Esophagus mucosa (tissue), 1 donor: ENCODE results near the gene PWWP2B. TPM values are rescaled to one million over a fixed set of nuclear protein-coding genes. Genes with fewer than 3 reads are reported as not detected.

Source experiments
- ATAC-seq: fragments of 200-7000 bp; cut with Tn5 transposase; one replicate; pipeline ENCODE4 v1.9.1; 2020
- total RNA-seq: library from RNA; stranded (reverse); gene quantifications from one replicate; pipeline ENCODE4 v1.2.4, GENCODE V29; 2023
- donor health status: DM: yes; HTN: yes; CAD: no.

PWWP2B gene
- total RNA-seq, 1 donor from 2014 or later, result 14.6 TPM

DNA sequence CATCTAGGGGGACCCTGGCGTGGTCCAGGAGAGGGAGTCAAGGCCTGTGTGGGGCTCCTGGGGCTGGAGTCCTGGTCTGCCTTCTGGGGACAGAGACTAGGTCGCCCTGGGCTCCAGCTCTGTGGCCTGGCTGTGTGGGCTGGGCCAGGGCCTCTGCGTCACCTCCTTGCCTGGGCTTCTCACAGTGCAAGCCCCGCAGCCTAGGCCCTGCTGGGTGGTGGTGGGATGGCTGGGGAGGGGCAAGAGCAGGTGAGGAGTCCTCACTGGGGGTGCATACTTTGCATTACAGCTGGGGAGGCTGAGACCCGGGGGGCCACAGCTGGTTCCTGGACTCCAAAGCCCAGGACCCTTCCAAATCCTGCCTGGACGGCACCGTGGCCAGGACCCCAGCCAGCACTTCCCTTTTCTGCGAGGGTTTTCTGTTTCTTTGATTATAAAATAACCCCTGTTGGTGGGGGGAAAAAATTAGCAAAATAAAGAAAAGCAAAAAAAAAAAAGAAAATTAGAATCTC lies 23.5 kb downstream of the PWWP2B start:
- ATAC-seq, result no peak

DNA sequence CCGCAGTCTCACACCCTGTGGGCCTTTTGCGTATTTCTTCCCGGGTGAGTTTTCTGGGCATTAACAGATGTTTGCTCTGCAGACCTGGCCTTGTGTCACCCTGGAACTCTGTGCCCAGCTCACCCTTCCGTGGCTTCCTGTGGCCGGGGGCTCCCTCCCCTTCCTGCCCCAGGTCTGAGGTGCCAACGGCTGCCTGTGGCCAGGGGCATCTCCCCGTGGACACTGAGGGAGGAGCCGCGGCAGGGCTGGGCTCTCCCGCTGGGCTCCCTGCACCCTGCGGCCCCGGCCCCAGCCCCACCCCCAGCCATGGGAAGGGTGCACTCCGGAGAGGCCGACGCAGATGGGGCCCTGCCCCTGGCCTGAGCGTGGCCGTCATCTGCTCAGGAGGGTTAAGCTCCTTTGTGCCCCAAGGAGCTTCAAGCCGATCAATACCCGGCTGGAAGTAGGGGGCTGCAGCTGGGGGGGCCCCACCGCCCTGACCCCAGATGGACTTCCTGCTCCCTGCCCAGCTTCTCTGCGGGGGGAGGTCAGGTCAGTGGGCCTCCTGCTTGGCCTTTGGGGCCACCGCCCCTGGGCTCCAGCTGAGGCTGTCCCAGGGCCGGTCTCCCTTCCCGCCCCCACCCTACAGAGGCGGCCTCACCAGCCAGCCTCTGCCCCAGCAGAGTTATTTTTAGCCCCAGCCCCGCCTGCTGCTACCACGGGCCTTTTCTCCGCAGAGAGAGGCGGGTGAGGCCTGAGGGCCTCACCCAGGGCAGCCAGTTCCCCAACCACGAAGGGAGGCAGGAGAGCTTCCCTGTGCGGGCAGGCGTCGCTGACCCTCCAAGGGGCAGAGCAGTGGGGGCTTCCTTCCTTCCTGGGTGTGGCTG lies 24.2 kb downstream of the PWWP2B start:
- peak; percentile 40 for ATAC-seq

DNA sequence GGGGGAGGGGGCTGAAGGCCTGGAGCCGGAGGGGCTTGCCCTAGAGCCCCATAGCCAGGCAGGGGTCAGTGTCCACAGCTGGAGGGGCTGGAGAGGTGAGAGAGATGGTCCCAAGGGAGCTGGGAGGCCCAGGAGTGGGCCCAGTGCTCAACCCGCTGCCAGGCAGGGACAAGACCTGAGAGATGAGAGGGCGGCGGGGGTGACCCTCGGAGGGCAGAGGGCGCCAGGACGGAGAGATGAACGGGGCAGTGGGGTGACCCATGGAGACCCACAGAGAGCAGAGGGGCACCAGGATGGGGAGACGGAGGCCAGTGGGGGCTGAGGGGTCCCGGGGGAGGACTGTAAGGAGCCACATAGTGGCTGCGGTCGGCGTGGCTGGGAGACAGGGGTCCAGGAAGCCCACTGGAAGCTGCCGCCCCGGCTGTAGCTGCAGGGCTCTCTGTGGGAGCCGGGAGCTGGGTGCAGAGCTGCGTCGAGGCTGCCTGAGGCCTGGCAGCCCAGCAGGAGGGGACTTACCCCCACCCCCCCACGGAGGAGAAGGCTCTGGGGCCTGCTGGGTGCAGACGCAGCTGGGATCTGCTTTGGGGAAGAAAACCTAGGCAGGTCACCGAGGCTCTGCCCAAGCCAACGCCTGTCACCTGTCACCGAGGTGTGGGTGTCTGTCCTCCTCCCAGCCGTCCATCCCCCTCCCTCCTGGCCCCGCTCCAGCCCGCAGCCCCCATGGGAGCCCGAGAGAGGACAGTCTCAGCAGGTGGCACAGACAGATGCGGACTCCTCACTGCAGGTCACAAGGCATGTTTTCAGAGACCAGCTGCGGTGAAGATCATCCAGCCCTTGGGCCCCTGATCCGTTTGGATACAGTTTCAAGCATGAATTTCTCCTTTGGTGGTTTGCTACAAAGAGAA lies 25.1 kb downstream of the PWWP2B start:
- no peak for ATAC-seq

DNA sequence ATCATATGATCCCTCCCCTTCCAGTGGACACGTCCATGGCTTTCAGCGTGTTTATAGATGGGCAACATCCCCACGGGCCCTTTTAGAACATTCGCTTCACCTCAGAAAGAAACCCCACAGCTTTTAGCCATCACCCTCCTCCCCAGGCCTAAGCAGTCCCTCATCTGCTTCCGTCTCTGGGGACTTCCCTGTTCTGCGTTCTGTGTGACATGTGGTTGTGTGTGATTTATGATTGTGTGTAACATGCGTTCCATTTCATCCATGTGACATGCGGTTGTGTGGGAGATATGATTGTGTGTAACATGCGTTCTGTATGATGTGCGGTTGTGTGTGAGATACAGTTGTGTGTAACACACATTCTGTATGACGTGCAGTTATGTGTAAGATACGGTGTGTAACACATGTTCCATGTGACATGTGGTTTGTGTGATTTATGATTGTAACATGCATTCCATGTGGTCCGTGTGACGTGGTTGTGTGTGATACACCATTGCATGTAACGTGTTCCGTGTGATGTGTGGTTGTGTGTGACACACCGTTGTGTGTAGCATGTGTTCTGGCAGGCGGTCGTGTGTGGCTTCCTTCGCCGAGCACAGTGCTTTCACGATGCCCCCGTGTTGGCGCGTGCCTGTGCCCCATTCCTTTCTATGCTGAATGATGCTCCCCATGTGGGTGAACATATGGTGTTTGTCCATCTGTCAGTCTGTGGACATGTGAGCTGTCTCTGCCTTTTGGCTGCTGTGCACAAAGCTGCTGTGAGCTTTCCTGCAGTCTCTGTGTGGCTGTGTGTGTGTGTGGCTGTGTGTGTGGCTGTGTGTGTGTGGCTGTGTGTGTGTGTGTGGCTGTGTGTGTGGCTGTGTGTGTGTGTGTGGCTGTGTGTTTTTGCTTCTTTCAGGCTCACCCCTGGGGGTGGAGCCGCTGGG lies 26.2 kb downstream of the PWWP2B start:
- no peak for ATAC-seq

DNA sequence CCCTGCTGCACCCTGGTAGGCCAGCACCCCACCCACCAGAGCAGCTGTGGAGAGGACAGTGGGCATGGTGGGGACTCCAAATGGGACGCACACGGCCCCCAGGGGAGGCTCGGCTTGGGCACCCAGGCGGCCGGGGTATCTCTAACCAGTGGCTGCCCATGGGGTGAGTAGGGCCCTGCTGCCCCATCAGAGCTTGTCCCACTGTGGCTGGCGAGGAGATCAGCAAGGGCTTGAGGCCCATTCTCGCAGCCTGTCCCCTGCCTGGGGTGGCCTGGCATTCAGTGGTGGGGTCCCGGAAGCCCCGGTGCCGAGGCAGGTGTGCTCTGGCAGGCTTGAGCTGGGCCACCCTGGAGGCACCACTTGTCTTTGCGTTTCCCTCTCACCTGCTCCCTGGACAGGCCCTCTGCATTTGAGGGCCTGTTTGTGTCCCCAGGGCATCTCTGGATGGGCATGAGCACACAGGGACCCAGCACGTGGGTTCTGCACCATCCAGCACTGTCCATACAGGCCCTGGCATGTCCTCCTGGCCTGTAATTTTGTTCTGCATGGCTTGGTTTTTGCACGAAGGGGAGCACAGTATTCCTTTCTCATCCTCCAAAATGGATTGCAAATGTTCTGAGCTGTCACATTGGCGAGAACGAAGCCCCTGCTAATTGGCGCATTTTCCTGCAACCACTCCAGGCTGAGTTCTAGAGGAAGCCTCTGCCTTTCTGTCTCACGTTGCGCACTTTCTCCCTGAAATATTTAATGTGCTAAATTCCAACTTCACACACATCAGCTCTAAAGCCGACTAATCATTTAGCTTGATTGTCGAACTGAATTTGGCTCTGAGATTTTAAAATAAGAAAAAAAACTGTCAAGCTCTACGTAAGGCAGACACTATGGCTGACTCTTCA lies 27.2 kb downstream of the PWWP2B start:
- peak; percentile 30 for ATAC-seq

DNA sequence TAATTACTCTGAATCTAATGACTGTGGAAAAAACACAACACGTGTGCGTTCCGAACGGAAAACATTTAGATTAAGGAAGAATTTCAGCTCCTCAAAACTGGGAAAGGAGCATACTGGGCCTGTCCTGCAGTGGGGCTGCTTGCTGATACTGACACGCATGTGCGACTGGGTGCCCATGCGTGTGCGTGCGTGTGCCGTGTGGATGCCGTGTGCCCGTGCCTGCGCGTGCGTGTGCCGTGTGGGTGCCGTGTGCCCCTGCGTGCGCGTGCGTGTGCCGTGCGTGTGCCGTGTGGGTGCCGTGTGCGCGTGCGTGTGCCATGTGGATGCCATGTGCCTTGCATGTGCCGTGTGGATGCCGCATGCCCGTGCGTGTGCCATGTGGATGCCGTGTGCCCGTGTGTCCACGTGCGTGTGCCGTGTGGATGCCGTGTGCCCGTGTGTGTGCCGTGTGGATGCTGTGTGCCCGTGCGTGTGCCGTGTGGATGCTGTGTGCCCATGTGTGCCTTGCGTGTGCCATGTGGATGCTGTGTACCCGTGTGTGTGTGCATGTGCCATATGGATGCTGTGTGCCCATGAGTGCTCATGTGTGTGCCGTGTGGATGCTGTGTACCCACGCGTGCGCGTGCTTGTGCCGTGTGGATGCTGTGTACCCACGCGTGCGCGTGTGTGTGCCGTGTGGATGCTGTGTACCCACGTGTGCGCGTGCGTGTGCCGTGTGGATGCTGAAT lies 28.2 kb downstream of the PWWP2B start:
- no peak for ATAC-seq

DNA sequence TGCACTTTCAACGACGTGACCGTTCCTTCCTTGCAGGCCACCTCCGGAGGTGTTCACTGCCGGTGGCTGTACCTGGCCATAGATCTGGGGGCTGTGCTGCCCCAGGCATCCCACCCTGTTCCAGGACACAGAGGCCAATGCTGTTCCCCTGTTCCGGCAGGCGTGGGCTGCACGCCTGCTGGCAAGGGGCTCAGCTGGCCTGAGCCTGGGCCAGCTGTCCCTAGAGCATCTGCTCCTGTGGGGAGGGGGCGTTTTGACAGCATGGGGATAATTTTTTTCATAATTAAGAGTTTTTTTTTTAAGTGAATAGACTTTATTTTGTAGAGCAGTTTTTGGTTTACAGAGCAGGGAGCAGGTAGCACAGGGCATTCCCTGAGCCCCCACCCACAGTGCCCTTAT lies 28.8 kb downstream of the PWWP2B start:
- no peak for ATAC-seq

DNA sequence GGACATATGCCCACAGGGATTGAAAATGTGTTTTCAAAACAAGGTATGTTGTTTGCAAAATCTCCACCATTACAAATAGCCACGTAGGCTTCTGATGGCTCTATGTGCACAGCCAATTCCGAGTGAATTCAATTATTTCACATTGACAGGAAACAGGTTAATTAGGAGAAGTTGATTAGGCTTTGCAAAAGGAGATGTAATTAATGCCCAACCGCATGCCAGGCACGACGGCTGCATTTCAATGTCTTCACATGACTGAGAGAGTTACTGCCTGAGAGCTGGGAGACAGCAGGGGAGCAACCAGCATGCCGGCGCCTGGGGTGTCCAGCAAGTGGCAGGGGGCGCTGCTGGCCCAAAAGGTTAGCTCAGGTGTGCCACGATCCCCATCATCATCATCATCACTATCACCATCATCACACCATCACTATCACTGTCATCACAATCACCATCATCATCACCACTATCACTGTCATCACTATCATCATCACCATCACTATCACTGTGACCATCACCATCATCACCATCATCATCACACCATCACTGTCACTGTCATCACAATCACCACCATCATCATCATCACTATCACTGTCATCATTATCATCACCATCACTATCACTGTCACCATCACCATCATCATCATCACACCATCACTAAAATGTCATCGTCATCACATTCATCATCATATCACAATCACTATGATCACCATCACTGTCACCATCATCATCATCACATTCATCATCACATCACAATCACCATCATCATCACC lies 30.2 kb downstream of the PWWP2B start:
- ATAC-seq, result no peak

DNA sequence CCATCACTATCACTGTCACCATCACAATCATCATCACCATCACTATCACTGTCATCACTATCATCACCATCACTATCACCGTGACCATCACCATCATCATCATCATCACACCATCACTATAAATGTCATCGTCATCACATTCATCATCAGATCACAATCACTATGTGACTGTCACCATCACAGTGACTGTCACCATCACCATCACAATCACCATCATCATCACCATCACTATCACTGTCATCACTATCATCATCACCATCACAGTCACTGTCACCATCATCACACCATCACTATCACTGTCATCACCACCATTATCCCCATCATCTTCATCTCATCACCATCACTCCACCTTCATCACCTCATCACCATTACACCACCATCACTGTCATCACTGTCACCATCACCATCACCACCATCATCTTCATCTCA lies 31.0 kb downstream of the PWWP2B start:
- no peak for ATAC-seq

DNA sequence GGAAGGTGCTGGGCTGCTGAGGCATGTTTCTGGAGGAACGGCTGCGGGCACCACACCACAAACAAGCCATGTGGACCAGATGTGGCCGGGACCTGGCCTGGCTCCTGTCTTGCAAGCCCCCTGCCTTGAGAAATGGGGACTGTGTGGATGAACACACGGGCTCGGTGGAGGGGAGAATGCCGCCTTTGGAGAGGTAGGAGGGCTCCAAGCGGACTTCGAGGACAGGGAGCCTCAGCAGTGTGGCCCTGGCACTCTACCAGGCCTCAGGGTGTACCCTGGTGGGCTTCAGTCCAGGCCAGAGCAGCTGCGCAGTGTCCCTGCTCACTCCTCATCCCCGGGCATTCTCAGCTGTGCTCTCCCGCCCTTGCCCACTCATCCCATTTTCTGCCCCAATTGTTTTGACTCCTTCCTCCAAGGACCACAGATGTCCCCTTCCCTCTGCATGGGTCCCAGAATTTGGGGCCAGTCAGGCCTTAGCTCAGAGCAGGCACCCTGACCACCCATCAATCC lies 31.5 kb downstream of the PWWP2B start:
- no peak for ATAC-seq

DNA sequence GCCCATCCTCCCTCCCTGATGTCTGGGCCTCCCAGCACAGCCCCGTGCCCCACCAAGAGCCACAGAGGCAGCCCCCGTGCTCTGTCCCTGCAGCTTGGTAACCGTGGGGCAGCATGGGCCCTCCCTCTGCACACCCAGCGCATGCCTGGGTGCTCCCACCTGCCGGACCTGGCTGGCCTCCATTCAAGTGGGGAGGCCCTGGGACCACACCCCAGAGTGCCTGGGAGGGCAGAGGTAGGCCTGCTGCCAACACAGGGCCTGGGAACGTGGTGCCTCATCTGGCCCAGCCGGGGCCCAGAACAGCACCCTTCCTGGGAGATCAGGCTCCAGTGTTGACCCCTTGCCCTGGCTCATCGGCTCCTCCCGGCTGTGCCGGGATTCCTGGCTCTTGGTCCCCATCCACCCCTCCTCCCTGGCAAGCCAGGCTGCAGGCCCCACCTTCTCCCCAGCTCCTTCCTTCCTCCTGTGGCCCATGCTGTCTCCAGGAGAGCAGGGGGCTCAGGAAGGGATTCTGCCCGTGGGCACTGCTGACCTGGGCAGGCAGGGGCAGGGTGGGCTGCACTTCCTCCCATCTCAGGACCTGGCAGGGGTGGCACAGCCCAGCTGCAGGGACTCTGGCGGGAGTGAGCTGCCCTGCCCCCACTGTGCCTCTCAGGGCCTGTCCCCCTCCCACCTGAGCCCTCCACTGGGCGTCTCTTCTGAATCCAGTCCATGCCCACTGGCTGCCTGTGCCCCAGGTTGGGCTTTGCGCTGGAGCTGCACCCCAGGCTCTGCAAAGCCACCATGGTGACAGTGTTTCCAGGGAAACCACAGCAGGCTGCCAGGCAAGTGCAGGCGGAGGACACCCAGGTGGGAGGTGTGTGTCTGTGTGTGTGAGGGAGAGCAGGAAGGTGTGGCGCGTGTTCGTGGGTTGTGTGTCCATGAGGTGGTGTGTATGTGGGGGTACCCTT lies 32.6 kb downstream of the PWWP2B start:
- ATAC-seq, result peak; percentile 15

DNA sequence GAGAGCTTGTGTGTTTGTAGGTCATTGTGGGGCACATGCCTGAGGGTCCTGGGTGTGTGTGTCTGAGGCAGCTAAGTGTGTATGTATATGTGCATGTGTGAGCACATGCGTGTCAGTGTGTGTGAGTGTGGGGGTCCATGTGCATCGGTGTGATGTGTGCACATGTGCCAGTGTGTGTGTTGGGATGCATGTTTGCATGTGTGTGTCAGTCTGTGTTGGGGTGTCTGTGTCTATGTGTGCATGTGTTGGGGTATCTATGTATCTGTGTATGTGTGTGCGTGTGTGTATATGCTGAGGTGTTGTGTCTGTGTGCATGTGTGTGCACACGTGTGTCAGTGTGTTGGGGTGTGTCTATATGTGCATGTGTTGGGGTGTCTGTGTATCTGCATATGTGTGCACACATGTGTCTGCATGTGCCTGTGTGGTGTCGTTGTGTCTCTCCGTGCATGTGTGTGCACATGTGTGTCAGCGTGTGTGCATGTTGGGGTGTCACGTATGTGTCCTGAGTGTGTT lies 33.3 kb downstream of the PWWP2B start:
- no peak for ATAC-seq

DNA sequence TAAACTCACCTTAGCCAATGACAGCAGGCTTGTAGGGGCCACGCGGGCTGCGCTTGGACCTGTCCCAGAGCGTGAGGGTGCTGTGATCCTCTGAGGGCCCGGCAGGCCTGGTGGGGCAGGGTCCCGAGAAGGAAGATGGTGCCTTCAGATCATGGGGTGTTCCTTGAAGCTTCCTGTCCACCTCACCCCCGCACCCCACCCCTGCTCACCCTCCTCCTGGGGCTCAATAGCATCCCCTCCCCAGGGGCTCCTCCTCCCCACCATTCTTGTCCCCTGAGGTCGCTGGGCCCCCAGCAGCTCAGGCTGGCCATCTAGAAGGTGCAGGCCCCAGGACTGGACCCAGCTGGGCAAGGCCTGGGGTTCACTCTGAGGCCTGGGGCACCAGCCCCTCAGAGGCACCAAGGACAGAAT lies 33.9 kb downstream of the PWWP2B start:
- ATAC-seq, result no peak

DNA sequence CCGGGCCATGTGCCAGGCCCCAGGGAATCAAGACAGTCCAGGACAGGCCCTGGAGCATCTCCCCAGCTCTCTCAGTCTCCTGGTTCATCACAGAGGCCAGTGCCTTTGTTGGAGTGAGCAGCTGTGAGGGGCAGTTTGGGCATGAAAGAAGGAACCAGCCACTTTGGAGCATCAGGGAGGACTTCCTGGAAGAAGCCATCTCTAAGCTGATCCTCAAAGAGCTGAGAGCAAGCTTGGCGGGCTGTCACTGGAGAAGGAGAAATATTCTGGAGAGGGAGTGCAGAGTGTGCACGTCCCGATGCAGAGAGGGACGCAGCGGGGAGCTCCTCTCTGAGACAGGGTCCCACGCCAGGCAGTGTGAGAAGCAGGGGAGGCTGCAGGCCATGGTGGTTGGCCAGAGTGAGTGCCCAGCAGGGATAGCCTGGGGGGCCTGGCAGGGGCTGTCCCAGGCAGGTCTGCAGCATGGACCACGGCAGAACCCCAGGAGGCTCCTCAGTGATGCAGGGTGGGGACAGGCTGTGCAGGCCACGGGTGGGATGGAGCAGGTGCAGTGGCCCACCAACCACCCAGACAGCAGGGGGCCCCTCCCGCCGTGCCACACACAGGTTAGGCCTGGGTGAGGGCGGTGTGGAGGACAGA lies 34.7 kb downstream of the PWWP2B start:
- no peak for ATAC-seq

DNA sequence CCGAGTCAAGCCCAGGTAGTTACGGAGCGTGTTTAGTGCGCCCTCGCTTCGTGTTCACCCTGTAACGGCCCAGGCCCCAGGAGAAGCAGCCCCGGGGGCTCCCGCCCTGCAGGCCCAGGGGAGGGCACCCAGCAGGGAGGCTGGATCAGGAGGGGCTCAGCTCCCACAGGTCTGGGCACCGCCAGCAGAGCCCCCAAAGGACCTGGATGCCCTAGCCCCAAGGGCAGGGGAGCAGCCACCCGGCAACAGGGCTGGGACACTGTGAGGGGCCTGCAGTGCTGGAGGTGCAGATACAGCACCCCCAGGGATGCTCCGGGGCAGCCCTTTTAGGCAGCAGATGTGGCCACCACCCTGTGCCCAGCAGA lies 35.2 kb downstream of the PWWP2B start:
- no peak for ATAC-seq

DNA sequence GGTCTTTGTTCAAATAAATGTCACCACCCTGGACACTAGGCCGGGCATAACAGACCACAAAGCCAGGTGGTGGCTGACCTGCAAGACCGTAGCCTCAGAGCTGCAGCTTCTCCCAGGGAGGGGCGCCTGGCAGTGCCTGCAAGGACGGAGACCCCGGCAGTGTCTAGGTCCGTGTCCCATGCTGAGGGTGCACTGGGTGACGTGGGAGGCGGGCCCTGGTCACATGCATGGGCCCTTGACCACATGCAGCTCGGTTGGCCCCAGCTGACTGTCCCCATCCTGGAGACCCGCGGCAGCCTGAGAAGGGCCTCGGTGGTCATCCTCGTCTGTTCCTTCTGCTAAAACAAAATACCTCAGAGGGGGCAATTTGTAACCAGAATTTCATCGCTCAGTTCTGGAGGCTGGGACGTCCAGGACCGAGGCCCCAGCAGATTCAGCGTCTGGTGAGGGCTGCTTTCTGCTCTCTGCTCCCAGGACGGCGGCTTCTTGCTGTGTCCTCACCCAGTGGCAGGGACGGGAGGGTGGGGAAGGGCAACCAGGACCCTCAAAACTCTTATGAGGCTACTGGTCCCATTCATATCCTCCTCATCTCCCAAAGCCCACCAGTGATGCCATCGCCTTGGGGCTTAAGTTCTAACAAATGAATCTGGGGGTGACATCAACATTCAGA lies 36.8 kb downstream of the PWWP2B start:
- ATAC-seq, result no peak
